Breast epithelium (tissue), 3 donors: Measurements from ENCODE around the gene ENTPD7.

ENCODE experiments used
- CTCF ChIP-seq, 3 donors: fragments of 450-650 bp; IDR thresholded peaks; one replicate each; pipeline ENCODE4 v1.5.1; 2016 to 2017; ENCODE audit warnings: antibody characterized with exemption in 3 of 3, mild to moderate bottlenecking in 3 of 3, moderate library complexity in 3 of 3
- POLR2A ChIP-seq: fragments of 450-650 bp; IDR thresholded peaks from one replicate; pipeline ENCODE4 v1.6.1; 2016; ENCODE audit warnings: antibody characterized with exemption, mild to moderate bottlenecking, moderate library complexity
- POLR2AphosphoS5 ChIP-seq, 3 donors: sonication (generic); formaldehyde crosslinking; IDR thresholded peaks; one replicate each; pipeline ENCODE4 v1.6.1; 2017; ENCODE audit warnings: antibody characterized with exemption in 3 of 3

- TF ChIP-seq CTCF (IDR thresholded peaks at IDR 0.05) (no peak), POLR2AphosphoS5 (IDR thresholded peaks at IDR 0.05) (no peak), POLR2A (no peak)
Measured at GRCh38 chr10:99714446-99714845, 55.1 kb downstream of the ENTPD7 start.
